Muscle layer of duodenum (tissue), 2 donors: Measurements from ENCODE around the gene SNRPB2.

ENCODE experiments used
- H3K27ac ChIP-seq: one replicate; pipeline ENCODE4 v1.7.0; 2013; ENCODE audit warnings: mild to moderate bottlenecking, low read length
- H3K27me3 ChIP-seq: one replicate; pipeline ENCODE4 v1.7.0; 2013; ENCODE audit warnings: low read depth, mild to moderate bottlenecking, control low read depth, low read length
- H3K36me3 ChIP-seq, 2 donors: one replicate each; pipeline ENCODE4 v1.7.0; 2013; ENCODE audit warnings: low read length in 2 of 2, control low read depth in 1 of 2, mild to moderate bottlenecking in 1 of 2; ENCODE audit not compliant: insufficient read depth in 2 of 2, control insufficient read depth in 1 of 2
- H3K4me1 ChIP-seq, 2 donors: one replicate each; pipeline ENCODE4 v1.7.0; 2013; ENCODE audit warnings: low read length in 2 of 2, mild to moderate bottlenecking in 2 of 2, control low read depth in 1 of 2, moderate library complexity in 1 of 2; ENCODE audit not compliant: insufficient read depth in 2 of 2, control insufficient read depth in 1 of 2
- H3K4me3 ChIP-seq, 2 donors: one replicate each; pipeline ENCODE4 v1.7.0; 2013; ENCODE audit warnings: low read length in 2 of 2, low read depth in 1 of 2, mild to moderate bottlenecking in 1 of 2
- H3K9me3 ChIP-seq, 2 donors: one replicate each; pipeline ENCODE4 v1.7.0; 2013; ENCODE audit warnings: low read length in 2 of 2, control low read depth in 1 of 2, mild to moderate bottlenecking in 1 of 2; ENCODE audit not compliant: control insufficient read depth in 1 of 2
- donor health status: healthy.

SNRPB2 gene

DNA sequence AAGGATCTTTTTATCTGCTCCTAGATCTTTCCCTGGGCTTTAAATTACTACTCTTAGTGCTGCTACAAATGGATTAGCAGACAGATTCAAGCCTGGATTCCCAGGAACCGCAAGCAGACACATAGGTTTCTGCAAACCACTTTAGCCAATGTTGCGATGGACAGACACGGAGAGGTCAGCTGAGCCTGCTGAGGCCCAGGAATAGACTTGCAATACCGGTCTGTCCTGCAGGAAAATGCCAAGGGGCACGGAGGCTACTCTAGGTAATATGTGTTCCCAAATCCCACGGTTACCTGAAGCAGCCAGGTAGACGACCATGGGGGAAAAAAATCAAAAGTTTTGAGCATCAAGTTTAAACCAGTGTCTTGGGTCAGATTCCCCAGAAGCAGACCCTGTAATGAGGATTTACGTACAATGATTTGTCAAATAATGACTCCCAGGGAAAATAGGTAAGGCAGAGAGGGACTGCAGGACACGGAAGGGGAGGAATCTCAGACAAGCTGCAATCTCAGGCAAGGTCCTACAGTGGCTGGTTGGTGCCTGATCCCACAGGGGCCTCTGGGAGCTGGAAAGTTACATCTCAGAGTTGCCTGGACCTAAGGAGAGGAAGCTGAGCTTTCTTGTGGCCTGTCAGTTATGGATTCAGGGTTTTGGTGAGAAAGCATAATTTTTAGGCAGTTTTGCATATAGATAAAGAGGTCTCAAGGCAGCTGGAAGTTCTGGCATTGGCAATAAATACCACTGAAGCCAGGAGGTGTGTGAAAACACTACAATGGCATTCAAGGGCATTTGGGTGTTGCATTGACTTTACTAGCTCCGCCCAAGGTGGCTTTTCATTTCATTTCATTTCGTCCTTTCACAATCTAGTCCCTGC is 30.8 kb downstream of the SNRPB2 start:
- no peak overlapping the region for H3K4me3 ChIP-seq

GRCh38 chr20:16761305-16761829 is 31.5 kb downstream of the SNRPB2 start:
- no peaks in the 10 kb centered on the region for H3K9me3 ChIP-seq
- H3K27me3 ChIP-seq: no peaks in the 10 kb centered on the region
- no peak overlapping the region for H3K27ac ChIP-seq
- H3K4me1 ChIP-seq: no peaks in the 10 kb centered on the region
- no peak overlapping the region for H3K4me3 ChIP-seq
- no peaks in the 10 kb centered on the region for H3K36me3 ChIP-seq

More for the DNA sequence above, 30.8 kb downstream of the SNRPB2 start:
- Histone ChIP-seq H3K9me3 (no peaks in the 10 kb centered on the region), H3K4me1 (no peaks in the 10 kb centered on the region), H3K36me3 (no peaks in the 10 kb centered on the region), H3K27ac (no peak overlapping the region), H3K27me3 (no peaks in the 10 kb centered on the region)

GRCh38 chr20:16764560-16764959 is 34.7 kb downstream of the SNRPB2 start:
- Histone ChIP-seq H3K27me3 (no peaks in the 10 kb centered on the region), H3K27ac (no peak overlapping the region), H3K4me3 (no peak overlapping the region), H3K9me3 (no peaks in the 10 kb centered on the region), H3K36me3 (no peaks in the 10 kb centered on the region), H3K4me1 (no peaks in the 10 kb centered on the region)

DNA sequence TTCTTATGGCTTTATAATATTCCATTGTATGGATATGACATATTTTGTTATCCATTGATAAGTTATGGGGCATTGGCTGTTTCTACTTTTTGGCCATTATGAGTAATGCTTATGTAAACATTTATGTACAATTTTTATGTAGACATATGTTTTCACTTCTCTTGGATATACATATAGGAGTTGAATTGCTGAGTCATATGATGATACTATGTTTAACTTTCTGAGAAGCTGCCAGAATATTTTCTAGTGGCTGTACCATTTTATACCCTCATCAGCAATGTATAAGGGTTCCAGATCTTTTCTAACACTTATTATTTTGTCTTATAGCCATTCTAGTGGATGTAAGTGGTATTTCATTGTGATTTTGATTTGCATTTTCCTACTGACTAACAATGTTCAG is 41.4 kb downstream of the SNRPB2 start:
- Histone ChIP-seq H3K9me3 (no peaks in the 10 kb centered on the region), H3K4me1 (no peaks in the 10 kb centered on the region), H3K27ac (no peak overlapping the region), H3K36me3 (no peaks in the 10 kb centered on the region), H3K4me3 (no peak overlapping the region), H3K27me3 (no peaks in the 10 kb centered on the region)

GRCh38 chr20:16775961-16776360 is 46.1 kb downstream of the SNRPB2 start:
- Histone ChIP-seq H3K27ac (no peak overlapping the region), H3K4me3 (no peak overlapping the region), H3K27me3 (no peaks in the 10 kb centered on the region), H3K4me1 (no peaks in the 10 kb centered on the region), H3K9me3 (no peaks in the 10 kb centered on the region), H3K36me3 (no peaks in the 10 kb centered on the region)

DNA sequence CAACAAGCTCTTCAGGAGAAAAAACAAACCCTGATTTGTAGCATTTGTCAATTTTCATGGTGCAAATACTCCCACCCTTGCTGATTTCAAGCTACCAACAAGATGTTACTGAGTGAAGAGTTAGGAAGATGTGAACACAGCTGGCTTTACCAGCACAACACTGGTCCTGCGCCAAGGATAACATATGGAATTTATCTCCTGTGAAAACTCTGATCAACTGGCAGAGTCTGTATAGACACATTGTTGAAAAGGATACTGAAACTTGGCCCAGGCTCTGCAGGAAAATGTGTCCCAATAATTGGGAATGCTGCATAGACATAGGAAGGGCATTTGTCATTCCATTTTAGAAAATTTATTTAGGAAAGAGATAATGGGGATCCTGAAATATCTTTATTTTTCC is 47.3 kb downstream of the SNRPB2 start:
- Histone ChIP-seq H3K4me3 (no peak overlapping the region), H3K9me3 (peaks cover 0 to 3% of the 10 kb centered on the region in 2 donors), H3K27me3 (no peaks in the 10 kb centered on the region), H3K27ac (no peak overlapping the region), H3K4me1 (no peaks in the 10 kb centered on the region), H3K36me3 (no peaks in the 10 kb centered on the region)

- peaks cover 0 to 8% of the 10 kb centered on the region in 2 donors for H3K9me3 ChIP-seq
- H3K36me3 ChIP-seq: no peaks in the 10 kb centered on the region
- no peak overlapping the region for H3K27ac ChIP-seq
- no peaks in the 10 kb centered on the region for H3K4me1 ChIP-seq
- no peaks in the 10 kb centered on the region for H3K27me3 ChIP-seq
- H3K4me3 ChIP-seq: no peak overlapping the region
Observed at GRCh38 chr20:16778159-16778558, 48.3 kb downstream of the SNRPB2 start.

DNA sequence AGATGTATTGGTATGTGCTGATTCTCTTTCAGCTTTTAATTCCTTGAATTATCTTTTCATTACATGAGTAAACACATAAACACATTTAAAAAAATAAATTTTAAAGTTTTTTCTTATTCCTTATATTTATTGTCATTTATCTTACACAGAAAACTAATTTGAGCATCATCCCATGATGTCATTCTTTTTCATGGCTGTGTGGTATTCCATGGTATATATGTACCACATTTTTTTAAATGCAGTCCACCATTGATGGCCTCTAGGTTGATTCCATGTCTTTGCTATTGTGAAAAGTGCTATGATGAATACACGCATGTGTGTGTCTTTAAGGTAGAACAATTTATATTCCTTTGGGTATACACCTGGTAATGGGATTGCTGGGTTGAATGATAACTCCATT is 51.7 kb downstream of the SNRPB2 start:
- Histone ChIP-seq H3K4me1 (no peaks in the 10 kb centered on the region), H3K4me3 (no peak overlapping the region), H3K27ac (no peak overlapping the region), H3K27me3 (no peaks in the 10 kb centered on the region), H3K36me3 (no peaks in the 10 kb centered on the region), H3K9me3 (peaks cover 0 to 8% of the 10 kb centered on the region in 2 donors)

DNA sequence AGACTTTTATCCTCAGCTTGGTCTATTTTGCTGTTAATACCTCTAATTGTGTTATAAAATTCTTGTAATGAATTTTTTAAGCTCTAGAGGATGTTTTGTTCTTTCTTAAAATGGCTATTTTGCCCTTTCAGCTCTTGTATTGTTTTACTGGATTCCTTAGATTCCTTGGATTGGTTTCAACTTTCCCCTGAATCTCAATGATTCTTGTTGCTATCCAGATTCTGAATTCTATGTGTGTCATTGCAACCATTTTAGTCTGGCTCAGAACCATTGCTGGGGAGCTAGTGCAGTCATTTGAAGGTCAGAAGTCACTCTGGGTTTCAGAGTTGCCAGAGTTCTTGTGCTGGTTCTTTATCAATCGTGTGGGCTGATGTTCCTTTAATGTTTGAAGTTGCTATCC is 55.4 kb downstream of the SNRPB2 start:
- H3K27ac ChIP-seq: no peak overlapping the region
- H3K9me3 ChIP-seq: peaks cover 0 to 8% of the 10 kb centered on the region in 2 donors
- no peaks in the 10 kb centered on the region for H3K36me3 ChIP-seq
- no peak overlapping the region for H3K4me3 ChIP-seq
- no peaks in the 10 kb centered on the region for H3K4me1 ChIP-seq
- no peaks in the 10 kb centered on the region for H3K27me3 ChIP-seq
